Forelimb muscle (tissue), 1 donor: ENCODE measurements around the gene LCE1B. TPM values are rescaled to one million over a fixed set of nuclear protein-coding genes. Genes with fewer than 3 reads are reported as not detected.

Experiments
- DNase-seq: peaks from one replicate; pipeline ENCODE4 v3.0.0-alpha.2; 2013; ENCODE audit warnings: low read depth
- polyA plus RNA-seq: library from polyadenylated mRNA; unstranded; fragments of 120-200 nt; gene quantifications from one replicate; pipeline ENCODE4 v1.2.1, GENCODE V29; 2013; ENCODE audit not compliant: insufficient read length

LCE1B gene
- polyA plus RNA-seq: not detected

GRCh38 chr1:152811671-152812070 lies at the start of gene LCE1B:
Gene LCE1B (plus strand): TSS chr1:152811971. CDS start chr1:152812447, 476 bp downstream.
- DNase-seq: no peak

- no peak for DNase-seq
Measured at GRCh38 chr1:152768847-152769533, 42.8 kb upstream of the LCE1B start.

GRCh38 chr1:152770411-152770810 lies 41.4 kb upstream of the LCE1B start:
- no peak for DNase-seq

- no peak for DNase-seq
Measured at GRCh38 chr1:152774875-152775274, 36.9 kb upstream of the LCE1B start, which contains the start of gene LCE1F. Gene LCE1F (plus strand): TSS chr1:152775140. CDS start chr1:152776372, 1,232 bp downstream.

GRCh38 chr1:152776361-152776760 lies 35.4 kb upstream of the LCE1B start:
- DNase-seq: no peak

GRCh38 chr1:152777510-152778137 lies 34.1 kb upstream of the LCE1B start:
- no peak for DNase-seq

GRCh38 chr1:152783095-152783494 lies 28.7 kb upstream of the LCE1B start:
- DNase-seq: no peak

- no peak for DNase-seq
Measured at GRCh38 chr1:152786077-152786476, 25.7 kb upstream of the LCE1B start, which contains the start of gene LCE1E. Gene LCE1E (plus strand): TSS chr1:152786257. CDS start chr1:152787300, 1,043 bp downstream.

- DNase-seq: no peak
Measured at GRCh38 chr1:152795686-152796085, 16.1 kb upstream of the LCE1B start.

GRCh38 chr1:152796421-152796820 lies 15.3 kb upstream of the LCE1B start, which contains the start of gene LCE1D:
Gene LCE1D (plus strand): TSS chr1:152796721. CDS start chr1:152797795, 1,074 bp downstream.
- DNase-seq: no peak

- no peak for DNase-seq
Measured at GRCh38 chr1:152801333-152801732, 10.4 kb upstream of the LCE1B start.

- no peak for DNase-seq
Measured at GRCh38 chr1:152806576-152806975, 5.2 kb upstream of the LCE1B start, which contains the start of gene LCE1C. Gene LCE1C (minus strand): TSS chr1:152806651. CDS start chr1:152805478, 1,173 bp downstream.

GRCh38 chr1:152811050-152811449 lies 721 bp upstream of the LCE1B start:
- no peak for DNase-seq

GRCh38 chr1:152817309-152817708 lies 5.5 kb downstream of the LCE1B start:
- no peak for DNase-seq

GRCh38 chr1:152823294-152823693 lies 11.5 kb downstream of the LCE1B start:
- DNase-seq: no peak

GRCh38 chr1:152824964-152825363 lies 13.2 kb downstream of the LCE1B start:
- DNase-seq: no peak

- no peak for DNase-seq
Measured at GRCh38 chr1:152827173-152827572, 15.4 kb downstream of the LCE1B start, which contains the start of gene LCE1A. Gene LCE1A (plus strand): TSS chr1:152827473. CDS start chr1:152827473, 0 bp downstream.

GRCh38 chr1:152836870-152837269 lies 25.1 kb downstream of the LCE1B start:
- DNase-seq: no peak

- DNase-seq: no peak
Measured at GRCh38 chr1:152842556-152842955, 30.8 kb downstream of the LCE1B start, which contains the start of gene LCE6A. Gene LCE6A (plus strand): TSS chr1:152842856. CDS start chr1:152843521, 665 bp downstream.

GRCh38 chr1:152855661-152856060 lies 43.9 kb downstream of the LCE1B start:
- DNase-seq: no peak

- no peak for DNase-seq
Measured at GRCh38 chr1:152858062-152858461, 46.3 kb downstream of the LCE1B start.

GRCh38 chr1:152859696-152860095 lies 47.9 kb downstream of the LCE1B start, which contains the start of gene LCE7A:
Gene LCE7A (plus strand): TSS chr1:152859996. CDS start chr1:152860698, 702 bp downstream.
- DNase-seq: no peak

GRCh38 chr1:152860129-152860528 lies 48.4 kb downstream of the LCE1B start:
- no peak for DNase-seq
